GM19025 (cell line): ENCODE results near the gene EFCAB12.

Experiments used
- ATAC-seq: cut with Tn5 transposase; IDR thresholded peaks from one replicate; pipeline ENCODE4 v1.9.1; 2021; ENCODE audit warnings: mild to moderate bottlenecking, low read depth, moderate library complexity; ENCODE audit not compliant: unreplicated experiment

EFCAB12 gene

GRCh38 chr3:129428376-129429079 is at the start of gene EFCAB12:
EFCAB12 (minus strand) TSS chr3:129428636; CDS start chr3:129428488, 148 bp downstream.
- ATAC-seq, result peak; percentile 99

- no peak for ATAC-seq
These were observed 48.1 kb upstream of the EFCAB12 start for GRCh38 chr3:129476586-129476985.

GRCh38 chr3:129475863-129476262 is 47.4 kb upstream of the EFCAB12 start:
- ATAC-seq, result no peak

- ATAC-seq, result no peak
These were observed 46.8 kb upstream of the EFCAB12 start for GRCh38 chr3:129474984-129475804.

- ATAC-seq, result no peak
These were observed 45.3 kb upstream of the EFCAB12 start for GRCh38 chr3:129473769-129474152.

GRCh38 chr3:129473067-129473768 is 44.8 kb upstream of the EFCAB12 start:
- ATAC-seq, result no peak

GRCh38 chr3:129470861-129471260 is 42.4 kb upstream of the EFCAB12 start:
- ATAC-seq, result no peak

- no peak for ATAC-seq
These were observed 40.6 kb upstream of the EFCAB12 start for GRCh38 chr3:129469026-129469425.

- no peak for ATAC-seq
These were observed 39.5 kb upstream of the EFCAB12 start for GRCh38 chr3:129467932-129468331.

- no peak for ATAC-seq
These were observed 35.3 kb upstream of the EFCAB12 start for GRCh38 chr3:129463716-129464115.

- no peak for ATAC-seq
These were observed 34.7 kb upstream of the EFCAB12 start for GRCh38 chr3:129463094-129463493.

- no peak for ATAC-seq
These were observed 34.0 kb upstream of the EFCAB12 start for GRCh38 chr3:129462361-129462968.

- ATAC-seq, result no peak
These were observed 33.2 kb upstream of the EFCAB12 start for GRCh38 chr3:129461461-129462146.

GRCh38 chr3:129461022-129461421 is 32.6 kb upstream of the EFCAB12 start:
- ATAC-seq, result no peak

GRCh38 chr3:129460572-129460971 is 32.1 kb upstream of the EFCAB12 start:
- ATAC-seq, result no peak

- no peak for ATAC-seq
These were observed 31.7 kb upstream of the EFCAB12 start for GRCh38 chr3:129460155-129460554.

- ATAC-seq, result no peak
These were observed 25.3 kb upstream of the EFCAB12 start for GRCh38 chr3:129453732-129454131.

- ATAC-seq, result no peak
These were observed 21.1 kb upstream of the EFCAB12 start for GRCh38 chr3:129449279-129450115.

GRCh38 chr3:129448186-129448895 is 19.9 kb upstream of the EFCAB12 start:
- ATAC-seq, result no peak
